HUDEP-2 (cell line): Measurements from ENCODE around the gene INHA.

Experiments
- DNase-seq, 76 experiments: peaks; one replicate each; lab custom pipeline; 2025; ENCODE audit not compliant: unreplicated experiment in 76 of 76; lab: John Stamatoyannopoulos, UW

INHA gene, protein sequence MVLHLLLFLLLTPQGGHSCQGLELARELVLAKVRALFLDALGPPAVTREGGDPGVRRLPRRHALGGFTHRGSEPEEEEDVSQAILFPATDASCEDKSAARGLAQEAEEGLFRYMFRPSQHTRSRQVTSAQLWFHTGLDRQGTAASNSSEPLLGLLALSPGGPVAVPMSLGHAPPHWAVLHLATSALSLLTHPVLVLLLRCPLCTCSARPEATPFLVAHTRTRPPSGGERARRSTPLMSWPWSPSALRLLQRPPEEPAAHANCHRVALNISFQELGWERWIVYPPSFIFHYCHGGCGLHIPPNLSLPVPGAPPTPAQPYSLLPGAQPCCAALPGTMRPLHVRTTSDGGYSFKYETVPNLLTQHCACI

DNA sequence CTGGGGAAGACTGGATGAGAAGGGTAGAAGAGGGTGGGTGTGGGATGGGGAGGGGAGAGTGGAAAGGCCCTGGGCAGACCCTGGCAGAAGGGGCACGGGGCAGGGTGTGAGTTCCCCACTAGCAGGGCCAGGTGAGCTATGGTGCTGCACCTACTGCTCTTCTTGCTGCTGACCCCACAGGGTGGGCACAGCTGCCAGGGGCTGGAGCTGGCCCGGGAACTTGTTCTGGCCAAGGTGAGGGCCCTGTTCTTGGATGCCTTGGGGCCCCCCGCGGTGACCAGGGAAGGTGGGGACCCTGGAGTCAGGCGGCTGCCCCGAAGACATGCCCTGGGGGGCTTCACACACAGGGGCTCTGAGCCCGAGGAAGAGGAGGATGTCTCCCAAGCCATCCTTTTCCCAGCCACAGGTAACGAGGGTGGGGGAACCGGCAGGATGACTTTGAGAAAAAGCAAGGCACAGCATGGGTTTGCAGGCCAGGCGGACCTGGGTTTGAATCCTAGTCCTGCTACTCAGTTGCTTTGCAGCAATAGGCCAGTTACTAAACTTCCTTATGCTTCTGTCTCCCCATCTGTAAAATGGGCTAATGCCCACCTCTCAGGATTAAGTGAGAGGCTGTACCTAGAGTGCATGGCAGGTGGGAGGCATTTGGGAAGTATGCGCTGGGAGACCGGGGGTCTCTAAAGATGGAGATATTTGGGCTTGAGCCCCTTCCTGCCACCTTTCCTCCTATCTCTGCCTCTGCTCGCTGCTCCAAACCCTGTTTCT lies at the start of gene INHA:
TSS of gene INHA (plus strand) at position 74 of the 765 bp plus-strand sequence. CDS start at position 139, 65 bp downstream.
- no peak for DNase-seq

GRCh38 chr2:219523031-219523671 lies 49.0 kb upstream of the INHA start:
- peak in 4 of 76 experiments; percentile 20 to 29 (median 25) for DNase-seq

DNA sequence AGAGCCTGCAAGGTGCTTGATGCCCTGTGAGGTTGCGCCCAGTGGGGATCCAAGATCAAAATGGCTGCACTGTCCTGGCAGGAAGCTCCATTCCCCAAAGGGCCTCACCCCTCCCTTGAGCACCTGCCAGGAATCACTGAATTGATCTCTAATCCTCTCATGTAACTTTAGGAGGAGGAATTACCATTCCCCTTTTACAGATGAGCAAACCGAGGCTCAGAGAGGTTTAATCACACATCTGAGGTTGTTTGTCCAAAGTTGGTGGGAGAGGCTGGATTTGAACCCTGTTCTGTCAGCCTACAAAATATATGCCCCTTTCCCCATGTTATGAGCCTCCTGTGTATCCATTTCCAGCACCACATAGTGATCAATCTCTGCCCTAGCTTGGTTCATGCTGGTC lies 47.3 kb upstream of the INHA start:
- no peak for DNase-seq

- peak in 75 of 76 experiments; percentile 40 to 92 (median 80) for DNase-seq
These were observed 46.4 kb upstream of the INHA start for GRCh38 chr2:219525533-219526232.

GRCh38 chr2:219526320-219527075 lies 45.6 kb upstream of the INHA start:
- peak in 4 of 76 experiments; percentile 24 to 68 (median 64) for DNase-seq

- peak in 7 of 76 experiments; percentile 8 to 31 (median 19) for DNase-seq
These were observed 45.1 kb upstream of the INHA start for GRCh38 chr2:219527076-219527394.

DNA sequence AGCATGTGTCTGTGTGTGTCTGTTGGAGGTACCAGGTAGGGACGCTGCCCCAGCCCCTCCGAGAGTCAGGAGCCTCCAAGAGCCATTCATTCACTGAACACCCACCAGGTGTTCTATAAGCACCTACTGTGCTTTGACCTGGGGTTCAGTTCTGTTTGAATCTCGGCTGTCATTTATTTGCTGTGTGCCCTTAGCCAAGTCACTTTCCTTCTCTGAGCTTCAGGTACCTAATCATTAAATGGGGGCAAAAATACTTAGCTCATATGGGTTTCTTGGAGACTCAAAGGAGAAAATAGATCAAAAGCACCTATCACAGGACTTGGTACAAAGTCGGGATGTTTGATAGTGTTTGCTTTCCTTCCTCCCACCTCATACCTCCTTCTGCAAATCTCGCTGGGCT lies 44.6 kb upstream of the INHA start:
- DNase-seq, result no peak

DNA sequence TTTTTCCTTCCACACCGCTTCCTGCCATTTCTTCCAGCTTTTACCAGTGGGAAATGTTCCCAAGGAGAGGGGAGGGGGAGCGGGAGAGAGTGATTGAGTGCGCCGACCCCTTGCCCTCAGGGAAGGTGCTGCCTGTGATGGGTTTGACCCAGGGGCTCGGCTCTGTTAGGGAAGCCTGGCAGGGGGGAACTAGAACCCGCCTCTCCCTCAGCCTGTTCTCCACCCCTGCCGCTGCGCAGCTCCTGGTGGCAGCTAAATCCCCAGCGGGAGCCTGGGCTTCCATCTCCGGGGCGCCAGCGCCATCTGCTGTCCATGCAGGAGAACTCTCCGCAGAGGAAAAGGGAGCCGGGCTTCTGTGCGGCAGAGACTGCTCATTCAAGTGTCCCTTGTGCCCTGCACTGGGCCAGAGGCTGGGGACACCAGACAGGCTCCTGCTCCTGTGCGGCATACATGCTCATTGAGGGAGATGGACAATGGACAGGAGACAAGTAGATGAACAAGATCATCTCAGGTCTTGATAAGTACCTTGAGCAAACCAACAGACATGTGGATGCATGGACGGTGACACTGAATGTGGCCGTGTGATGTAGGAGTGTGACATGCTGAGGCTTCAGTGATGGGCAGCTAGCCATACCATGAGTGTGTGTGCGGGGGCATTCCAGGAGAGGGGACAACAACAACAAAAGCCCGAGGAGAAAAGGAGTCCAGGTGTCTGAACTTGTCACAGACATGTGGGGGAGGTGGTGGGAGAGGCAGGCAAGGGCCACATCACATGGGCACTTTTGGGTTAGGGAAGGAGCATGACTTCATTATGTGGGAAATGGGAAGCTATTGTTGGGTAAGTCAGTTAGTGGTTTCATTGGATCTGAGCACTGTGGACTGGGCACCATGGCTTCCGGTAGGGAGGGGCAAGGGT lies 41.8 kb upstream of the INHA start:
- peak in 73 of 76 experiments; percentile 30 to 92 (median 78) for DNase-seq

DNA sequence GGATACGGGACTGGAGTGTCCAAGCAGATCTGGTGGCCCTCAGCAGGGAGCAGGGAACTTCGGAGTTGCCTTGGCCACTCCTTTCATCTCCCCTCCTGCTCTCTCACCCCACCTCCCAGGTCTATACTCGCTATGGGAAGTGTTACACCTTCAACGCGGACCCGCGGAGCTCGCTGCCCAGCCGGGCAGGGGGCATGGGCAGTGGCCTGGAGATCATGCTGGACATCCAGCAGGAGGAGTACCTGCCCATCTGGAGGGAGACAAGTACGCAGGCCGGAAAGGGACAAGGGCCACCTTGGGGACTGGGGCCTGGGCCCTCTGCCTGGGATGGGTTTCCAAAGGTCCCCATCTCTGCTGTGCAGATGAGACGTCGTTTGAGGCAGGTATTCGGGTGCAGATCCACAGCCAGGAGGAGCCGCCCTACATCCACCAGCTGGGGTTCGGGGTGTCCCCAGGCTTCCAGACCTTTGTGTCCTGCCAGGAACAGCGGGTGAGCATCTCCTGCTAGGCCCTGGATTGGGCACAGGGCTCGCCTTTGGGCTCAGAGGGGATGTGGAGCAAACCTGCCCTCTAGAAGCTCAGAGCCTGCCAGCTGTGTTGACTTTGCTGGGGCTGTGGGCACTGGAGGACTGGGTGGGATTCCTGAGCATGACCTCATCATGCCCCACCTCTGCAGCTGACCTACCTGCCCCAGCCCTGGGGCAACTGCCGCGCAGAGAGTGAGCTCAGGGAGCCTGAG lies 40.3 kb upstream of the INHA start:
- no peak for DNase-seq

DNA sequence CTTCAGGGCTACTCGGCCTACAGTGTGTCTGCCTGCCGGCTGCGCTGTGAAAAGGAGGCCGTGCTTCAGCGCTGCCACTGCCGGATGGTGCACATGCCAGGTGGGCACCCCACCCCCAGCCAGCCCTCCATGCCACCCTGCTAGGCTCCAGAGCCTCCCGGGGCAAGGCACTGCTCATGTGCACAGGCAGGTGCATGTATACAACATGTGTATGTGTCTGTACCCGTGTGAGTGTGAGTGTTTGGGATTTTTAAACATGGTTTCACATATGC lies 39.8 kb upstream of the INHA start:
- no peak for DNase-seq

GRCh38 chr2:219533930-219534661 lies 38.0 kb upstream of the INHA start:
- no peak for DNase-seq

DNA sequence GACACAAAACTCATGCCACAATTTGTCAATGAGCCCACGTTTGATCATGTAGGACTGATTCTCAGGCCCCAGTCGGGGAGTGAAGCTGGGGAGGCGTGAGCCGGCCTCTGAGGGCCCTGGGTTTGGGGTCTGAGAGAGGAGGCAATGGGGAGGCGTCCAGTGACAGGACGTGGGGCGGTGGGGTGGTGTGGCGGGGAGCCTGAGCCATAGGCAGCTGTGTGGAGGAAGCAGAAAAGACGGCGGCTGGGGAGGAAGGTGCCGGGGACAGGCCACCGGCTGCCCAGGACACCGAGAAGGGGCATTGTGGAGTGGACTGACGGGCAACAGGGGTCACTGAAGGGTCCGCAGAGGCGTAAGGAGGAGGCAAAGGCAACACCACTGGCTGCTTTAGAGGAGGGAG lies 35.7 kb upstream of the INHA start:
- DNase-seq, result no peak

DNA sequence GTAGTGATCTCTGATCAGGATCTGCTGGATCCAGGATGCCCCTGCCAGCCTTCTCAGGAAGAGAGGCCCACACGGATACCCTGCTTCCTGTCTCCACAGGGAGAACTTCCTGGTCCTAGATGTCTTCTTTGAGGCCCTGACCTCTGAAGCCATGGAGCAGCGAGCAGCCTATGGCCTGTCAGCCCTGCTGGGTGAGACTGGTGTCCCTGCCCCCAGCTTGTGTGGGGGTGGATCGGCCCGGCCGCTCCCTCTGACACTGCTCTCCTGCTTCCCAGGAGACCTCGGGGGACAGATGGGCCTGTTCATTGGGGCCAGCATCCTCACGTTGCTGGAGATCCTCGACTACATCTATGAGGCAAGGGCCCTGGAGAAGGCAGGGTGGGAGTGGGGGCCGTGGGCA lies 35.1 kb upstream of the INHA start:
- DNase-seq, result no peak

DNA sequence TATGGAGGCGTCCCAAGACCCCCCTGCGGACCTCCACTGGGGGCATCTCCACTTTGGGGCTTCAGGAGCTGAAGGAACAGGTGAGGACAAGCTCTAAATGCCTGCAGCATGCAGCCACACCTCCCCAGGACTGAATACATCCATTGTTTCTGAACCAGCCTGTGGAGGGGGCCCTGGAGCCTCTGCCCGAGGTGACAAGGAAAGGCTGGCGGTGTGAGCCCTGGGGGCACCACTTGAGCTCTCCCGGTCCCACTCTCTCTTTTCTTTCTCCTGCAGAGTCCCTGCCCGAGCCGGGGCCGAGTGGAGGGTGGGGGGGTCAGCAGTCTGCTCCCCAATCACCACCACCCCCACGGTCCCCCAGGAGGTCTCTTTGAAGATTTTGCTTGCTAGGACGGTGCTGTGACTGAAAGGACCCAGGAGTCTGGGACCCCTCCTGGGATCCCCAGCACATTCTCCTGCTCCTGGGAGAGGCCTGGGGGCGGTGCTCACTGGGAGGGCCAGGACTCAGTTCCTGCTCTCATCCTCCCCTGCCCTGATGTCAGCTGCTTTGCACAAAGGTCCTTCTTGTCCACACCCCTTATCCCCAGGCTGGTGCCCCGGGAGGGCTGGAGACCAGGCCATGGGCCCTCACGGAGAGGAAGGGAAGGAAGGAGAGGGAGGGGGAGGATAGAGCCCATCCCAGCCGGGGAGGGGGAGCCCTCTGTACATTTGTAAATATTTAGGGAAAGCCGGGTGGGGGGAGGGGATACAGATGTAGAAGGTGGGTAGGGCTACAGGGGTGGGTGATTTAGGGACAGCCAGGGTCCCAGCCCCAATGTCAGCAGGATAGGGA lies 34.2 kb upstream of the INHA start:
- DNase-seq, result no peak

DNA sequence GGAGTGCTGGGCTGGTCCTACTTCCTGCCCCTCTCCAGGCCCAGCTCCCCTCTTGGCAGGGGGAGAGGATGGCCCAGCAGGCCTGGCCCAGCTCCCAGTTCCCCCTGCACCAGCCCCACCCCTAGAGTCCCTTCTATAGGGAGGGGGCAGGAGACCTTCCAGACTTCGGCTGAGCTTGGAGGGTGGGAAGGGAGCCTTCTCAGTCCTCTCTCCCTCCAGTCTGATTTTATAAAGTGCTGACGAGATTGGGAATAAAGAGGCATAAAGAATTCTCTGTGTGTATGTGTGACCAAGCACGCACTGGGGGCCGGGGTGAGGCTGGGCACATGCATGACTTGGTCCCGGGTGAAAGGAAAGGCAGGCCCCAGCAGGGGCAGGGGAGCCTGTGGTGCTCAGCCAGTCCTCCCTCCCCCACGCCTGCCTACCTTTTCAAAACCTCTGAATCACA lies 33.6 kb upstream of the INHA start:
- DNase-seq, result no peak

DNA sequence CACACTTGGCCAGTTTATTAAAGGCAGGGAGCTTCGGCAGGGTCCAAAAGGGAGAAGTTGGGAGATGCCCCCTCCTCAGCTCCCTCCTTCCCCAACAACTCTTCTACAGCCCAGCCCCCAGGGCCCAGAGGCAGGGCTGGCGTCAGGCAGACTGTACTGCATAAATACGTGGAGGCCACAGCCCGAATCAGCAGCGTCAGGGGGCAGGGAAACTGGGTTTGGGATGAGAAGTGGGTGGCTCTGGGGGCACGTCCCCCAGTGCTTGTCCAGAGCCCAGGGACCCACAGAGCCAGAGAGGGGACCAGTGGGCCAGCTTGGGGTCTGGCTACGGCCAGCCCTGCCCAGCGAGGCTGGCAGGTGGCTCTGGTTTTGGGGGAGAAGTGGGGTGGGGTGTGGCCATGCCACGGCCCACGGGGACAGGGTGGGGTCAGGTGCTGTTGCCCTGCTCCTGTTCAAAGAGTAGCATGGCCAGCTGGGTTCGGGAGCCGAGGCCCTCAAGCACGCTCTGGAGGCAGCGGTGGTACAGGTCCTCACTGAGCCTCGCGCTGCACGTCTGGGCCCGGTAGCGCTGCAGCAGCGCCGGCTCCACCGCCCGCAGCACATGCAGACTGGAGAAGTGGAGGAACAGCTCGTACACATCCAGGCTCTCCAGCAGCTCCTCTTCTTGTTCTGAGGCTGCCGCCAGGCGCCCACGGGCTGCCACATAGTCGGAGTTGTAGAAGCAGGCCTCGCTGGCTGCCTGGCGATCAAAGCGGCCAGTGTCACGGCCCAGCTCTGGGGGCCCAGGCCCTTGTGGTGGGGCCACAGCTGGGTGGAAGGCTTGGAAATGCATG lies 32.9 kb upstream of the INHA start:
- DNase-seq, result no peak
